Dendritic cell treated with granulocyte-macrophage colony-stimulating factor and Interleukin-4, amounts not matched to agents 40 ng/mL and 50 ng/mL, for 4 days (primary cell): ENCODE results near the gene DLK2.
A peak's percentile ranks its signal among the peaks of the same experiment; 100 is the strongest.
"Not testable (repeated sequence)": the region's sequence is repeated elsewhere in the genome, so short reads cannot be mapped to it uniquely, and the experiment has no call there.

Experiments used
- H3K27ac Mint-ChIP-seq: one replicate; pipeline ENCODE4 v1.8.0; 2022; ENCODE audit warnings: mild to moderate bottlenecking, mixed read lengths
- H3K27me3 Mint-ChIP-seq: one replicate; pipeline ENCODE4 v1.8.0; 2022; ENCODE audit warnings: mild to moderate bottlenecking, mixed read lengths
- H3K36me3 Mint-ChIP-seq: one replicate; pipeline ENCODE4 v1.8.0; 2022; ENCODE audit warnings: low read depth, mixed read lengths
- H3K4me1 Mint-ChIP-seq: one replicate; pipeline ENCODE4 v1.8.0; 2022; ENCODE audit warnings: low read depth, mixed read lengths
- H3K4me3 Mint-ChIP-seq: one replicate; pipeline ENCODE4 v1.8.0; 2022; ENCODE audit warnings: mild to moderate bottlenecking, moderate library complexity, mixed read lengths
- H3K9me3 Mint-ChIP-seq: one replicate; pipeline ENCODE4 v1.8.0; 2022; ENCODE audit warnings: mixed read lengths
- intact Hi-C: fragments of 100-400 bp; cut with micrococcal nuclease; formaldehyde crosslinking; loops from one replicate; pipeline ENCODE4 v1.15.0; 2022

The DLK2 gene, protein sequence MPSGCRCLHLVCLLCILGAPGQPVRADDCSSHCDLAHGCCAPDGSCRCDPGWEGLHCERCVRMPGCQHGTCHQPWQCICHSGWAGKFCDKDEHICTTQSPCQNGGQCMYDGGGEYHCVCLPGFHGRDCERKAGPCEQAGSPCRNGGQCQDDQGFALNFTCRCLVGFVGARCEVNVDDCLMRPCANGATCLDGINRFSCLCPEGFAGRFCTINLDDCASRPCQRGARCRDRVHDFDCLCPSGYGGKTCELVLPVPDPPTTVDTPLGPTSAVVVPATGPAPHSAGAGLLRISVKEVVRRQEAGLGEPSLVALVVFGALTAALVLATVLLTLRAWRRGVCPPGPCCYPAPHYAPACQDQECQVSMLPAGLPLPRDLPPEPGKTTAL

DNA sequence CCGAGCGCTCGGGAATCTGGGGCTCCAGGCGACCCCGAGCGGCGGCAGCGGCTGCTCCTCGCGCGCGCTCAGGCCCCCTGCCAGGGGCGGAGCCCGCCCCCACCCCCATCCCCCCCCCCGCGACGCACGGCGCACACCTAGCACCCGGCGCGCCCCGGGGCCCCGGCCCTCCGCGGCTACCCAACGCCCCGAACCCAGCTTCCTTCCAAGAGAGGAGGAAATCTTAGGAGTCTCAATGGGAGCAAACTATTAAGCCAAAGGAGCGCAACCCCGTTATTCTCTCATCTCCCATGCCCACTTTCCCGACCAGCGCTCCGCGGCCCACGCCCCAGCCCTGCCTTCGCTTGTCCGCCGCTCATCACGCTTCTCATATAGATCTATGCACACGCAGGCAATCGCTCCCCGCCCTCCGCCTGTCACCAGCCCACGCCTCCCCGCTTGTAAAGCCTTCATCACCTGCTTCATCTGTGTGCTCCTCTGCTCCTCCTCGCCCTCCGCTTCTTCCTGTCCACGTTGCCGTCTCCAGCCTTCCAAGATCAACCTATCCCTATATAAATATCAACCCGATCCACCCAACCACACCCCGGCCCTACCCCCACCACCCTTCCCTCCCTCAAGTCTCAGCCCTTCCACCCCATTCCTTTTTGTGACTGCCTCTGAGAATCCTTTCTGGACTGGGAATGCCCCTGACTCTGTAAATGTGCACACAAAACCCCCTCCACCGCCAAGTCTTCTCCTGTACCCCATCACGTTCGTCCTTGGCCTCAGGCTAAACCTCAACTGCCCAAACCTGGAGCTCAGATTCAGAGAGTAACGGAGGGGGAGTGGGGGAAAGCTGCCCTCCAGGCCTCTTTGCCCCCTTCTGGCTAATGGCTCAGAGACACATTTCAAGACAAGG lies at the start of gene DLK2:
Gene DLK2, minus strand, starts transcription at position 18 of the 898 bp plus-strand sequence. CDS start 723 bp downstream, outside the sequence.
- H3K36me3 Mint-ChIP-seq = peaks cover 30% of the 10 kb centered on the region
- no peaks in the 10 kb centered on the region for H3K9me3 Mint-ChIP-seq
- no peak within 1 kb of the TSS for H3K27ac Mint-ChIP-seq
- peak within 1 kb of the TSS; percentile 83 for H3K4me3 Mint-ChIP-seq
- peaks cover 40% of the 10 kb centered on the region for H3K27me3 Mint-ChIP-seq
- H3K4me1 Mint-ChIP-seq = peaks cover 18% of the 10 kb centered on the region
- intact Hi-C loops = no loop called here

DNA sequence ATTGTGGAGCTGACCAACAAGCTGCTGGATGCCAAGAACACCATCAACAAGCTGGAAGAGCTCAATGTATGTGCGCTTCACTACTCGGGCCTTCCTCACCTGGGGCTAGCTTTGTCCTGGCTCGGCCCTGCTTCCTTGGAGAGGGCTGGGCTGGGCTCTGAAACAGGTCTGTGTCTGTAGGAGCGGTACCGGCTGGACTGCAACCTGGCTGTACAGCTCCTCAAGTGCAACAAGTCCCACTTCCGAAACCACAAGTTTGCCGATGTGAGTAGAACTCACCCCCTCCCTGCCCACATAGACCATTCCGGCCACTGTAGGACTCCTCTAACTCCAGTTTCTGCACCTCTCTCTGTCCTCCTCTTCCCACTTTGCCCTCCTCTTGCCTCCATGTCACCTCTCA lies 48.1 kb upstream of the DLK2 start:
- no peak overlapping the region for H3K27ac Mint-ChIP-seq
- peaks cover 12% of the 10 kb centered on the region for H3K4me1 Mint-ChIP-seq
- peaks cover 83% of the 10 kb centered on the region for H3K36me3 Mint-ChIP-seq
- H3K9me3 Mint-ChIP-seq = no peaks in the 10 kb centered on the region
- H3K27me3 Mint-ChIP-seq = peaks cover 17% of the 10 kb centered on the region
- intact Hi-C loops = no loop called here
- H3K4me3 Mint-ChIP-seq = no peak overlapping the region

DNA sequence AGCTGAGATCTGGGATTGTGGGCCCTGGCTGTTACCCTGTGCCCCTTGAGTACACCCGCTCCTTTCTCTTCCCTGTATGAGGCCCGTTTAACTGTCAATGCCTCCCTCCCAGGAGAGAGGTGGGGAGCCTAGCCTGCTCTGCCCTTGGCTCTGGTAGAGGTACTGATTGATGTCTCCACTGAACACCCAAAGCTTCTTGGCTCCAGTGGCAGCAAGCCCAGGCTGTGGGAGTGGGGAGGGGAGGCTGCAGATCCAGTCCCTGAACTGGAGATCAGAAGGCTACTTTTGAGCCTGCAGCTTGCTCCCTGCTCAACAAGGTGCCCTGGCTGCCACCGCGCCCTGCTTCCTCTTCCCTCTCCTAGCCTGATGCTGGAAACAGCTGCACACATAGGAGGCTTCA lies 47.3 kb upstream of the DLK2 start:
- intact Hi-C loops = no loop called here
- H3K27me3 Mint-ChIP-seq = peaks cover 9% of the 10 kb centered on the region
- no peaks in the 10 kb centered on the region for H3K9me3 Mint-ChIP-seq
- H3K36me3 Mint-ChIP-seq = peaks cover 91% of the 10 kb centered on the region
- no peak overlapping the region for H3K27ac Mint-ChIP-seq
- H3K4me3 Mint-ChIP-seq = no peak overlapping the region
- peaks cover 8% of the 10 kb centered on the region for H3K4me1 Mint-ChIP-seq

DNA sequence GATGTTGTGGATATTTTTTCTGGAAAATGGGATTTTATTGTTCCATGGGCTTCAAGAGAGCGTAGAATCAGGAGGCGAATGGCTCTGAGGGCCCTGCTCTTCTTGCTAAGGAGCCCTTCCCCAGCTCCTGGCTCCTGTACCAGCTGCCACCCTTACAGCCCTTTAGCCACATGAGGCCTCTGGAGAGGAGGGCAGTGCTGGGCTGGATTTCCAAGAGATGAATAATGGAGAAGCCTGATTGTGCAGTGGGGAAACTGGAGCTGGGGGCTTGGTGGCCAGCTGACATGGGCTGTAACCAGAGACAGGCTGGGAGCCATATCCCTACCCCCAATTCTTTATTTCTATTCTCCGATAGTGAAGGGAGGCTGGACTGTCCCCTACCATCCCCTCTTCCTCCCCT lies 45.6 kb upstream of the DLK2 start:
- intact Hi-C loops = no loop called here
- Mint-ChIP-seq H3K36me3 (peaks cover 93% of the 10 kb centered on the region), H3K27me3 (no peaks in the 10 kb centered on the region), H3K27ac (no peak overlapping the region), H3K9me3 (no peaks in the 10 kb centered on the region), H3K4me3 (no peak overlapping the region), H3K4me1 (no peaks in the 10 kb centered on the region)

DNA sequence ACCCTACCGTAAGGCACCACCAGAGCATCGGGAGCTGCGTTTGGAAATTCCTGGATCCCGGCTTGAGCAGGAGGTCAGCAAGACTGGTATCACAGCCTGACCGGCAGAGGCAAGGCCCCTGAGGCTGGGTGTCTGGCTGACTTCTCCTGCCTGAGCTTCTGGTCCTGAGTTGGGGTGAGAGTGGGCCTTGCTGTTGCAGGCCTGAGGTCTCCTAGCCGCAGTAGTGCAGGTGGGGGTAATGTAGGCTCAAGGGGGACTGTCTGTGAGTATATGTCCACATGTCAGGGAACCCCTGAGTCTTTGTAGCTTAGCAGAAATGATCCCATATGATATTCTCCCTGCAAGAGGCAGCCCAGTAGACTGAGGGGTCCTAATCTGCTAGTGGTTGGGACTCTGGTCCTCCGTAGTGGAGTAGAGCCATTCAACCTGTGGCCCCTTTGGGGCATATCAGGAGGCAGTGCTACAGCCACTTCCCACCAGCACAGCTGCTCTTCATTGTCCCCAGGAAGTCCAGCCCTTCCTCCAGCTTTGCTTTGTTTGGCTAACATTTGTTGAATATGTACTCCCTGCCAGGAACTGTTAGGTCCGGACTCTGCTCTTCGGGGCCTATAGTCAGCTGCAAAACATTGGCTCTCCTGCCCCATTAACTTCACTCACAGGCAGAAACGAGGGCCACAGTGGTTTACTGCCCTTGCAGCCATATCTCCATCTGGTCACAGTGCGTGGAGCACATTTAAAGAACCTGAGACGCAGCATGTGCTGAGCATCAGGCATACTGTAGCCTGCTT lies 43.9 kb upstream of the DLK2 start:
- H3K9me3 Mint-ChIP-seq = no peaks in the 10 kb centered on the region
- H3K27me3 Mint-ChIP-seq = no peaks in the 10 kb centered on the region
- peaks cover 86% of the 10 kb centered on the region for H3K36me3 Mint-ChIP-seq
- no peak overlapping the region for H3K4me3 Mint-ChIP-seq
- intact Hi-C loops = loop anchor here (10.0 kb wide), 1 partner anchor 144 kb away; no protein-coding TSS in a partner anchor
- H3K4me1 Mint-ChIP-seq = peaks cover 13% of the 10 kb centered on the region
- H3K27ac Mint-ChIP-seq = no peak overlapping the region

DNA sequence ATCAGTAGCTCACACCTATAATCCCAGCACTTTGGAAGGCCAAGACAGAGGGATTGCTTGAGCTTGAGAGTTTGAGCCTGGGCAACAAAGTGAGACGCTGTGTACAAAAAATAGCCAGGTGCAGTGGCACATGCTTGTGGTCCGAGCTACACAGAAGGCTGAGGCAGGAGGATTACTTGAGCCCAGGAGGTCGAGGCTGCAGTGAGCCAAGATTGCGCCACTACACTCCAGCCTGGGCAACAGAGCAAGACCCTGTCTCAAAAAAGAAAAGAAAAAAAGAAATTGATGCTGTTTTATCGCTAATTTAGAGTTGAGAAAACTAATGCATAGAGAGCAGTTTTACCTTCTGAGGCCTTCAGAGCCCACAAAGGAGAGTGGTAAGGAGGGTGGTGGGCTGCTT lies 42.9 kb upstream of the DLK2 start:
- H3K9me3 Mint-ChIP-seq, H3K27me3 Mint-ChIP-seq: not testable (repeated sequence)
- peaks cover 23% of the 10 kb centered on the region for H3K4me1 Mint-ChIP-seq

DNA sequence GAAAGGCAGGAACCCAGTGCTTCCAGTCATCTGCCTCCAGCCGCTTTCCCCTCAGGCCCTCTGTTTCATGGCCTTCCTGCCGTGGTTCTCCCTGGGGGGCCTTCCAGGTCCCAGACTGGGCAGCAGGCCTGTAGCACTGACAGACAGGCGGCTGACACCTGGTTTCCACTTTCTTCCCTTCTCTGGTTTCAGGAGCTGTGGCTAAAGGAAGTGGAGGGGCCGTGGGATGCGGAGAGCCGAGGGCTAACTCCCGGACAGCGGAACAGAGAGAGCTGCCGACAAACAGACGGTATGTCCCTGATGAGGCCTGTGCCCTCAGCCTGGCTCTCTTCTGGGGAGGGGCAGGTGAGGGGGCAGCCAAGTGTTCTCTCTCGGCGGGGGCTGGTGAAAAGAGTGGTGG lies 42.3 kb upstream of the DLK2 start:
- Mint-ChIP-seq H3K4me3 (no peak overlapping the region), H3K9me3 (no peaks in the 10 kb centered on the region), H3K27ac (no peak overlapping the region), H3K27me3 (no peaks in the 10 kb centered on the region), H3K4me1 (peaks cover 26% of the 10 kb centered on the region), H3K36me3 (peaks cover 76% of the 10 kb centered on the region)
- intact Hi-C loops = loop anchor here (10.0 kb wide), 1 partner anchor 143 kb away; no protein-coding TSS in a partner anchor

More for the DNA sequence above, 42.9 kb upstream of the DLK2 start:
- H3K27ac Mint-ChIP-seq, H3K4me3 Mint-ChIP-seq: not testable (repeated sequence)
- peaks cover 82% of the 10 kb centered on the region for H3K36me3 Mint-ChIP-seq
- intact Hi-C loops = loop anchor here (10.0 kb wide), 1 partner anchor 143 kb away; no protein-coding TSS in a partner anchor

DNA sequence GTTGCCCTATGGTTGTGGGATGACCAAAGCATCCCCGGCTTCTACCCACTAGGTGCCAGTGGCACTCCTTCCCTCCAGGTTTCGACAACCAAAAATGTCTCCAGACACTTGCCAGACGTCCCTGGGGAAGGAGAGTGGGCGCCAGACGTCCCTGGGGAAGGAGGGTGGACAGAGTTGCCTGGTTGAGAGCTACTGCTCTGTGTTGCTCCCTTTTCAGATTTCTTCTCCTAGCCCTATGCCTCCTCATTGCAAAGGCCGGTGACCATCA lies 41.7 kb upstream of the DLK2 start:
- no peaks in the 10 kb centered on the region for H3K27me3 Mint-ChIP-seq
- intact Hi-C loops = loop anchor here (10.0 kb wide), 1 partner anchor 142 kb away; no protein-coding TSS in a partner anchor
- H3K36me3 Mint-ChIP-seq = peaks cover 76% of the 10 kb centered on the region
- H3K4me1 Mint-ChIP-seq = peaks cover 26% of the 10 kb centered on the region
- no peaks in the 10 kb centered on the region for H3K9me3 Mint-ChIP-seq
- no peak overlapping the region for H3K27ac Mint-ChIP-seq
- H3K4me3 Mint-ChIP-seq = no peak overlapping the region

DNA sequence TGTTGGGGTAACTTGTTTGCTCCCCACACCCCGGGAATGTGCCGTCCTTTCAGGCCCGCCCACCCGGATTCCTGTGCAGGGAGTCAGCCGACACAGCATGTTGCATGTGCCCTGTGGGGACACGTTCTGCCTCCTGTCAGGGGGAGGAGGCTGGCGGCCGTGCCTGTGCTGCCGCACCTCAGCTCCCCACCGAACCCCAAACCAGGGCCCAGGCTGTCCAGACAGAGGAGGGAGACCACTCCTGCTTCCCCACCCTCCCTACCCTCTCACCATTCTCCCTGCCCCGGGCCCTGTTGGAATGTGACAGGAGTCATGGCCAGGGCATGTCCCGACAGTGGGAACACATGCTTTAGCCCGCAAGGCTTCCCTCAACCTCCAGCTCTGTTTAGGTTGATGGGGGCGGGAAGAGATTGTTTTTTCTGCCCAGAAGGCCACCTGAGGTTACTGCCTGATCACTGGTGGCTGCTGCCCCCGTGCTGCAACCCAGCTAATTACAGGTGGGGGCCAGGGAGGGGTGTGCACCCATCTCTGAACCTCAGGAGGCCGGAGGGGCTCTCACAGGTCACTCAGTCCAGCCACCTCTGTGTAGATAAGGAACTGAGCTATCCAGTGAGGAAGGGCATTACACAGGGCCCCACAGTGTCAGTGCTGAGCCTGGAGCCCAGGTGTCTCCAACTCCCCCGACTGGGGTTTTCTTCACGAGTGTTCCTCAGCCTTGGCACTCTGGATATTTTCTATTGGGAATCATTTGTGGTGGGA lies 41.2 kb upstream of the DLK2 start:
- peaks cover 26% of the 10 kb centered on the region for H3K4me1 Mint-ChIP-seq
- H3K4me3 Mint-ChIP-seq = no peak overlapping the region
- no peaks in the 10 kb centered on the region for H3K9me3 Mint-ChIP-seq
- peak overlapping the region; percentile 5 for H3K27ac Mint-ChIP-seq
- intact Hi-C loops = loop anchor here (10.0 kb wide), 1 partner anchor 142 kb away; no protein-coding TSS in a partner anchor
- peaks cover 71% of the 10 kb centered on the region for H3K36me3 Mint-ChIP-seq
- no peaks in the 10 kb centered on the region for H3K27me3 Mint-ChIP-seq

DNA sequence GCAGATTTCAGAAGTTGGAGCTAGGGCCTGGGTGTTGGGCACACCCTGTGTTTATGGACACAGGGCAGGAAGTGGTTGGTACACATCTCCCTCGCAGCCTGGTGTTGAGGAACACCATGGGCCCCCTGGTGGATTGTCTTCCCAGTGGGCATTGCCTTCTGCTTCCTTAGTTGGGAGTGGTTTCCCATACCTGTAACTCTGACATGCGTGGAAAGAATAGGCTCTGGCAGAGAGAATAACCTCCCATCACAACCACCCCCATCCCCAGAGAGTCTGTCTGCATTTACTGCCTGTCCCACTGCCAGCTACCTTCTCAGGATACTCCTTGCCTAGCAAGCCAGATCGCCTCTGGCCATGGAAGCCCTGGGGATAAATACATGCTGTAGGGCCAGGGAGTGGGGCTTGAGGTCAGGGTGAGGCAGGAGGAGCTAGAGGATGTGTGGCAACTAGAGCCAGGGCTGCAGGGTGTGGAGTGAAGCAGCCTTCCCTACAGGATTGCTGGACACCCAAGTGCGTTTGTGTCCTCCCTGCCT lies 40.1 kb upstream of the DLK2 start:
- H3K27ac Mint-ChIP-seq = peak overlapping the region; percentile 38
- peaks cover 60% of the 10 kb centered on the region for H3K36me3 Mint-ChIP-seq
- no peaks in the 10 kb centered on the region for H3K27me3 Mint-ChIP-seq
- no peak overlapping the region for H3K4me3 Mint-ChIP-seq
- no peaks in the 10 kb centered on the region for H3K9me3 Mint-ChIP-seq
- peaks cover 26% of the 10 kb centered on the region for H3K4me1 Mint-ChIP-seq
- intact Hi-C loops = loop anchor here (10.0 kb wide), 1 partner anchor 141 kb away; no protein-coding TSS in a partner anchor

DNA sequence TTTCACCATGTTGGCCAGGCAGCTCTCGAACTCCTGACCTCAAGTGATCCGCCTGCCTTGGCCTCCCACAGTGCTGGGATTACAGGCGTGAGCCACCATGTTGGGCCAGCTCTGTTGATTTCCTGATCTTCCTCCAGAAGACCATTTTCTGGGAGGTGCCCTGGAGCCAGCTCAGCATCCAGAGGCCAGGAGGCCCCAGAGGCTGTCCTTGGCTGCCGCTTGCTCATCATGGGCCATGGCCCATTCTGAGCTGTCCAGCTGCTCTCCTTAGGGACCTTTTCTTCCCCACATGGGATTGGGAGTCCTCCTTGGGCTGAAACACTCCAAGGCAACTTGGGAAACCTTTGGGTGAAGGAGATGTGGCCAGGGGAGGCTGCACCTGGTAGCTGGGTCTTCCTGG lies 39.4 kb upstream of the DLK2 start:
- intact Hi-C loops = loop anchor here (10.0 kb wide), 1 partner anchor 140 kb away; no protein-coding TSS in a partner anchor
- Mint-ChIP-seq H3K4me1 (peaks cover 31% of the 10 kb centered on the region), H3K4me3 (no peak overlapping the region), H3K9me3 (no peaks in the 10 kb centered on the region), H3K36me3 (peaks cover 53% of the 10 kb centered on the region), H3K27ac (peak overlapping the region; percentile 38), H3K27me3 (no peaks in the 10 kb centered on the region)

DNA sequence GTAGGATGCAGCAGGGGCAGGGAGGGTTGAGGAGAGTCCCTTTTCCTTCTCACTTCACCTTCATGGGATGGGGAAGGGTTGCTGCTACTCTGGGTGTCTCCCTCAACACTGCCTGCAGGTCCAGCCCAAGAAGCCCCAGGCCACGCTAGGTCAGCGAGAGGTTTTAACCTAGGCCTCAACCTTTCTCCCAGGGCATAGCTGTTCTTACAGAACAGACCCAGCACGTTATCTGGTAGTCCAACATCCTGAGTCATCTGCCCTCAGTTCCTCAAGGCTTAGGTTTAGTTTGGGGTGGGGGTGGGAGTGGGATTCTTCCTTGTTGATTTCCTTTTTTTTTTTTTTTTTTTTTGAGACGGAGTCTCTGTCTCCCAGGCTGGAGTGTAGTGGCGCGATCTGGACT lies 39.0 kb upstream of the DLK2 start:
- Mint-ChIP-seq H3K36me3 (peaks cover 48% of the 10 kb centered on the region), H3K27me3 (no peaks in the 10 kb centered on the region), H3K9me3 (no peaks in the 10 kb centered on the region), H3K27ac (no peak overlapping the region), H3K4me3 (no peak overlapping the region), H3K4me1 (peaks cover 31% of the 10 kb centered on the region)
- intact Hi-C loops = loop anchor here (10.0 kb wide), 1 partner anchor 140 kb away; no protein-coding TSS in a partner anchor

DNA sequence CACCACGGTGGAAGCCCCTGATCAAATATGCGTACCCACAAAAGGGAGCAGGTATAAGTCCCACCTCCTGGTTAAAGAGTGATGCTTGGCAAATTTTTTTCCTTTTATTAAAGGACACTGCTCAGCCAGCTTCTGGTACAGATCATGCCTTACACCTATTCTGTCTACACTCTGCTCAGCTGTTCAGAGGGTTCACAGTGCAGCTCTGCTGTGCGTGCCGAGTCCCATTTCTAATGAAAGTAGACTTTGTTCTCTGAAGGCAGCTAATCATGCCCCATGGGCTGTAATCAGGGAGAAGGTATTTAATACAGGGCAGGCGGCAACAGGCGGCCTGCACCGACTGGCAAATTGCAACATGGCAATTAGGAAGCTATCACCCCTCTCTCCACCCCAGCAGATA lies 38.5 kb upstream of the DLK2 start:
- intact Hi-C loops = loop anchor here (10.0 kb wide), 1 partner anchor 139 kb away; no protein-coding TSS in a partner anchor

More for the DNA sequence above, 38.5 kb upstream of the DLK2 start:
- Mint-ChIP-seq H3K27ac (no peak overlapping the region), H3K9me3 (no peaks in the 10 kb centered on the region), H3K36me3 (peaks cover 44% of the 10 kb centered on the region), H3K4me1 (peaks cover 32% of the 10 kb centered on the region), H3K27me3 (no peaks in the 10 kb centered on the region), H3K4me3 (no peak overlapping the region)
